ENCODE data around the gene CHST1.

The CHST1 gene

GRCh38 chr11:45660729-45661438 lies 4.5 kb downstream of the CHST1 start:
- Histone ChIP-seq H3K36me3 (ENCODE audit: control insufficient read depth in 5 of 5, insufficient read depth in 5 of 5, low read length in 5 of 5) (no peaks in the 10 kb centered on the region), H3K27ac (ENCODE audit: low read depth, low read length) (no peak overlapping the region), H3K4me3 (ENCODE audit: low read depth in 1 of 5, low read length in 5 of 5) (no peak overlapping the region), H3K9ac (ENCODE audit: low read length in 5 of 5) (no peak overlapping the region), H3K9me3 (ENCODE audit: control insufficient read depth in 5 of 5, low read length in 5 of 5) (no peaks in the 10 kb centered on the region), H3K27me3 (ENCODE audit: control insufficient read depth in 5 of 5, insufficient read depth in 4 of 5, low read length in 5 of 5) (peaks cover 40 to 75% (median 59%) of the 10 kb centered on the region in 5 donors), H3K4me1 (ENCODE audit: control insufficient read depth in 5 of 5, insufficient read depth in 5 of 5, low read length in 5 of 5) (peaks cover 0 to 32% (median 15%) of the 10 kb centered on the region in 5 donors)

- H3K27ac ChIP-seq (ENCODE audit: low read depth, low read length) = no peak overlapping the region
- H3K9ac ChIP-seq (ENCODE audit: low read length in 5 of 5) = no peak overlapping the region
Observed at GRCh38 chr11:45659818-45660160, 5.6 kb downstream of the CHST1 start.

GRCh38 chr11:45659031-45659817 lies 6.2 kb downstream of the CHST1 start:
- H3K9me3 ChIP-seq (ENCODE audit: control insufficient read depth in 5 of 5, low read length in 5 of 5) = no peaks in the 10 kb centered on the region
- peak overlapping the region in 1 of 5 donors; percentile 8 for H3K4me3 ChIP-seq (ENCODE audit: low read depth in 1 of 5, low read length in 5 of 5)
- H3K36me3 ChIP-seq (ENCODE audit: control insufficient read depth in 5 of 5, insufficient read depth in 5 of 5, low read length in 5 of 5) = no peaks in the 10 kb centered on the region
- peak overlapping the region in 1 of 5 donors; percentile 45 for H3K9ac ChIP-seq (ENCODE audit: low read length in 5 of 5)
- no peak overlapping the region for H3K27ac ChIP-seq (ENCODE audit: low read depth, low read length)
- peaks cover 0 to 37% (median 5%) of the 10 kb centered on the region in 5 donors for H3K4me1 ChIP-seq (ENCODE audit: control insufficient read depth in 5 of 5, insufficient read depth in 5 of 5, low read length in 5 of 5)
- H3K27me3 ChIP-seq (ENCODE audit: control insufficient read depth in 5 of 5, insufficient read depth in 4 of 5, low read length in 5 of 5) = peaks cover 34 to 73% (median 58%) of the 10 kb centered on the region in 5 donors

More at GRCh38 chr11:45659818-45660160, 5.6 kb downstream of the CHST1 start:
- Histone ChIP-seq H3K4me3 (ENCODE audit: low read depth in 1 of 5, low read length in 5 of 5) (no peak overlapping the region), H3K4me1 (ENCODE audit: control insufficient read depth in 5 of 5, insufficient read depth in 5 of 5, low read length in 5 of 5) (peaks cover 0 to 37% (median 11%) of the 10 kb centered on the region in 5 donors), H3K9me3 (ENCODE audit: control insufficient read depth in 5 of 5, low read length in 5 of 5) (no peaks in the 10 kb centered on the region), H3K36me3 (ENCODE audit: control insufficient read depth in 5 of 5, insufficient read depth in 5 of 5, low read length in 5 of 5) (no peaks in the 10 kb centered on the region), H3K27me3 (ENCODE audit: control insufficient read depth in 5 of 5, insufficient read depth in 4 of 5, low read length in 5 of 5) (peaks cover 40 to 79% (median 61%) of the 10 kb centered on the region in 5 donors)

GRCh38 chr11:45658292-45658991 lies 7.0 kb downstream of the CHST1 start:
- peaks cover 27 to 65% (median 51%) of the 10 kb centered on the region in 5 donors for H3K27me3 ChIP-seq (ENCODE audit: control insufficient read depth in 5 of 5, insufficient read depth in 4 of 5, low read length in 5 of 5)
- peaks cover 0 to 31% (median 0%) of the 10 kb centered on the region in 5 donors for H3K4me1 ChIP-seq (ENCODE audit: control insufficient read depth in 5 of 5, insufficient read depth in 5 of 5, low read length in 5 of 5)
- H3K9me3 ChIP-seq (ENCODE audit: control insufficient read depth in 5 of 5, low read length in 5 of 5) = no peaks in the 10 kb centered on the region
- H3K9ac ChIP-seq (ENCODE audit: low read length in 5 of 5) = peak overlapping the region in 2 of 5 donors; percentile 0 to 45
- H3K36me3 ChIP-seq (ENCODE audit: control insufficient read depth in 5 of 5, insufficient read depth in 5 of 5, low read length in 5 of 5) = no peaks in the 10 kb centered on the region
- peak overlapping the region in 1 of 5 donors; percentile 8 for H3K4me3 ChIP-seq (ENCODE audit: low read depth in 1 of 5, low read length in 5 of 5)
- H3K27ac ChIP-seq (ENCODE audit: low read depth, low read length) = no peak overlapping the region

- no peaks in the 10 kb centered on the region for H3K36me3 ChIP-seq (ENCODE audit: control insufficient read depth in 5 of 5, insufficient read depth in 5 of 5, low read length in 5 of 5)
- H3K27me3 ChIP-seq (ENCODE audit: control insufficient read depth in 5 of 5, insufficient read depth in 4 of 5, low read length in 5 of 5) = peaks cover 21 to 57% (median 44%) of the 10 kb centered on the region in 5 donors
- no peak overlapping the region for H3K27ac ChIP-seq (ENCODE audit: low read depth, low read length)
- H3K4me1 ChIP-seq (ENCODE audit: control insufficient read depth in 5 of 5, insufficient read depth in 5 of 5, low read length in 5 of 5) = peaks cover 0 to 34% (median 0%) of the 10 kb centered on the region in 5 donors
- no peak overlapping the region for H3K4me3 ChIP-seq (ENCODE audit: low read depth in 1 of 5, low read length in 5 of 5)
- H3K9ac ChIP-seq (ENCODE audit: low read length in 5 of 5) = peak overlapping the region in 1 of 5 donors; percentile 8
- no peaks in the 10 kb centered on the region for H3K9me3 ChIP-seq (ENCODE audit: control insufficient read depth in 5 of 5, low read length in 5 of 5)
Observed at GRCh38 chr11:45657496-45658260, 7.7 kb downstream of the CHST1 start.

- Histone ChIP-seq H3K27ac (ENCODE audit: low read depth, low read length) (no peak overlapping the region), H3K36me3 (ENCODE audit: control insufficient read depth in 5 of 5, insufficient read depth in 5 of 5, low read length in 5 of 5) (no peaks in the 10 kb centered on the region), H3K9me3 (ENCODE audit: control insufficient read depth in 5 of 5, low read length in 5 of 5) (no peaks in the 10 kb centered on the region), H3K4me3 (ENCODE audit: low read depth in 1 of 5, low read length in 5 of 5) (no peak overlapping the region), H3K9ac (ENCODE audit: low read length in 5 of 5) (no peak overlapping the region), H3K4me1 (ENCODE audit: control insufficient read depth in 5 of 5, insufficient read depth in 5 of 5, low read length in 5 of 5) (peaks cover 0 to 36% (median 0%) of the 10 kb centered on the region in 5 donors), H3K27me3 (ENCODE audit: control insufficient read depth in 5 of 5, insufficient read depth in 4 of 5, low read length in 5 of 5) (peaks cover 14 to 44% (median 26%) of the 10 kb centered on the region in 5 donors)
Observed at GRCh38 chr11:45655831-45656230, 9.6 kb downstream of the CHST1 start.

GRCh38 chr11:45655347-45655756 lies 10.1 kb downstream of the CHST1 start:
- peaks cover 0 to 36% (median 0%) of the 10 kb centered on the region in 5 donors for H3K4me1 ChIP-seq (ENCODE audit: control insufficient read depth in 5 of 5, insufficient read depth in 5 of 5, low read length in 5 of 5)
- H3K9ac ChIP-seq (ENCODE audit: low read length in 5 of 5) = no peak overlapping the region
- peaks cover 13 to 41% (median 21%) of the 10 kb centered on the region in 5 donors for H3K27me3 ChIP-seq (ENCODE audit: control insufficient read depth in 5 of 5, insufficient read depth in 4 of 5, low read length in 5 of 5)
- H3K4me3 ChIP-seq (ENCODE audit: low read depth in 1 of 5, low read length in 5 of 5) = no peak overlapping the region
- no peaks in the 10 kb centered on the region for H3K36me3 ChIP-seq (ENCODE audit: control insufficient read depth in 5 of 5, insufficient read depth in 5 of 5, low read length in 5 of 5)
- no peak overlapping the region for H3K27ac ChIP-seq (ENCODE audit: low read depth, low read length)
- no peaks in the 10 kb centered on the region for H3K9me3 ChIP-seq (ENCODE audit: control insufficient read depth in 5 of 5, low read length in 5 of 5)

- H3K9ac ChIP-seq (ENCODE audit: low read length in 5 of 5) = no peak overlapping the region
- no peaks in the 10 kb centered on the region for H3K9me3 ChIP-seq (ENCODE audit: control insufficient read depth in 5 of 5, low read length in 5 of 5)
- no peak overlapping the region for H3K4me3 ChIP-seq (ENCODE audit: low read depth in 1 of 5, low read length in 5 of 5)
- H3K27me3 ChIP-seq (ENCODE audit: control insufficient read depth in 5 of 5, insufficient read depth in 4 of 5, low read length in 5 of 5) = peaks cover 11 to 37% (median 19%) of the 10 kb centered on the region in 5 donors
- H3K27ac ChIP-seq (ENCODE audit: low read depth, low read length) = no peak overlapping the region
- H3K36me3 ChIP-seq (ENCODE audit: control insufficient read depth in 5 of 5, insufficient read depth in 5 of 5, low read length in 5 of 5) = no peaks in the 10 kb centered on the region
- peaks cover 0 to 36% (median 0%) of the 10 kb centered on the region in 5 donors for H3K4me1 ChIP-seq (ENCODE audit: control insufficient read depth in 5 of 5, insufficient read depth in 5 of 5, low read length in 5 of 5)
Observed at GRCh38 chr11:45655012-45655283, 10.5 kb downstream of the CHST1 start.

GRCh38 chr11:45654231-45655011 lies 11.0 kb downstream of the CHST1 start:
- Histone ChIP-seq H3K9ac (ENCODE audit: low read length in 5 of 5) (no peak overlapping the region), H3K9me3 (ENCODE audit: control insufficient read depth in 5 of 5, low read length in 5 of 5) (no peaks in the 10 kb centered on the region), H3K27me3 (ENCODE audit: control insufficient read depth in 5 of 5, insufficient read depth in 4 of 5, low read length in 5 of 5) (peaks cover 11 to 31% (median 17%) of the 10 kb centered on the region in 5 donors), H3K36me3 (ENCODE audit: control insufficient read depth in 5 of 5, insufficient read depth in 5 of 5, low read length in 5 of 5) (no peaks in the 10 kb centered on the region), H3K4me1 (ENCODE audit: control insufficient read depth in 5 of 5, insufficient read depth in 5 of 5, low read length in 5 of 5) (peaks cover 0 to 35% (median 0%) of the 10 kb centered on the region in 5 donors), H3K4me3 (ENCODE audit: low read depth in 1 of 5, low read length in 5 of 5) (no peak overlapping the region), H3K27ac (ENCODE audit: low read depth, low read length) (no peak overlapping the region)

All from subcutaneous abdominal adipose tissue (tissue), 5 donors.